ENCODE results near the gene BLMH.
A peak's percentile ranks its signal among the peaks of the same experiment; 100 is the strongest.

BLMH gene, protein sequence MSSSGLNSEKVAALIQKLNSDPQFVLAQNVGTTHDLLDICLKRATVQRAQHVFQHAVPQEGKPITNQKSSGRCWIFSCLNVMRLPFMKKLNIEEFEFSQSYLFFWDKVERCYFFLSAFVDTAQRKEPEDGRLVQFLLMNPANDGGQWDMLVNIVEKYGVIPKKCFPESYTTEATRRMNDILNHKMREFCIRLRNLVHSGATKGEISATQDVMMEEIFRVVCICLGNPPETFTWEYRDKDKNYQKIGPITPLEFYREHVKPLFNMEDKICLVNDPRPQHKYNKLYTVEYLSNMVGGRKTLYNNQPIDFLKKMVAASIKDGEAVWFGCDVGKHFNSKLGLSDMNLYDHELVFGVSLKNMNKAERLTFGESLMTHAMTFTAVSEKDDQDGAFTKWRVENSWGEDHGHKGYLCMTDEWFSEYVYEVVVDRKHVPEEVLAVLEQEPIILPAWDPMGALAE

DNA sequence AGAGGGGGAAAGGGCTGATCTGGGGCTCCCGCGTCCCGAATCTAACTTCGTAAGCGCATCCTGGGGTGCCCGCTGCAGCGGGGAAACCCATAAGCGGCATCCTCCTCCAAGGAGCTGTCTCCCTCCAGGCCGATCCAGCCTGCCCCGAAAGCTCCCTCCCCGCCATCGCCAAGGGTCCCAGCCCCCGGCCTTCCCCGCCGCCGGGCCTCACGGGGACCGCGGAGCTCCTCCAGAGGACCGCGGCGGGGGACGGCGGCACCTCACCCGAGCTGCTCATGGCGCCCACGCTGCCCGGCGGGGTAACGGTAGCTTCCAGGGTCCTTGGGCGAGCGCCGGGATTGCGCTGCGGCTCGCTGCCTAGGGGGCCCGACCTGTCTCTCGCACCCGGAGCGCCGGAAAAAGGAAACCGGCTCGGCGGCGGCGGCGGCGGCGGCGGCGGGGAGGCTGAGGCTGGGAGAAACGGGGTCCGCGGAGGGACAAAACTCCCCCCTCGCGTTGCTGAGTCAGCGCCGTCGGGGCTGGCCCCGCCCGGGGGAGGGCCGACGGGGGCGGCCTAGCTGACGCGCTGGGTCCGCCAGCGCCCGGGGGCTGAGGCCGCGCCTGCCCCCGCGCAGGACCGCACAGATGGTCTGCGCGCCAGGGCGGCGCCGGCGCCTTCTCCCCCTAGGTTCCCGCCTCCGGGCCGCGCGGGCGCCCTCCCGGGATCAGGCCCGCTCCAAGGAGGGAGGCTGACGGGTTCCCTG, at the start of gene BLMH:
BLMH (minus strand) TSS at position 402 of the 743 bp plus-strand sequence; CDS start at position 277, 125 bp downstream.
- peak; percentile 62 to 75 (median 68) for DNase-seq

DNA sequence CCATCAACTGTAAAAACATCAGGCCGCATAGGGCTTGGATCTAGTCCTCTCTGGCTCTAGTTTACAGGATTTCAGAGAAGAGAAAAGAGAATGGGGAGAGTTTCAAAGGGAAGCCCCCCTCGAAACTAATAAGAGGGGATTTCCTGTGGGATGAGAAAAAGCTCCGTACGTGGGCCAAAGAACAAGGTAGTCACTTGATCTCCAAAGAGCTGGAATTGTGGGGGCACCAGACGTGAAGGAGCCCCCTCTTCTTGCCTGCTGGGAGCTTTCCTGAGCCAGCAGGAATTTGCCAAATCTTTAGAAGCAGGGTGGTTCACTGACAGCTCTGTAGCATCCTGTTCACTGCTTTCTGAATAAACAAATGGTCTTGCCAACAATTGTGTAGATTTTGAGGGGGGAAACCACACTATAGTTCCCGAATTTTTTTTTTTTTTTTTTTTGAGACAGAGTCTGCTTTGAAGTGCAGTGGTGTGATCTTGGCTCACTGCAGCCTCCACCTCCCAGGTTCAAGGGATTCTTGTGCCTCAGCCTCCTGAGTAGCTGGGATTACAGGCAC, 49.1 kb upstream of the BLMH start:
- no peak for DNase-seq

DNA sequence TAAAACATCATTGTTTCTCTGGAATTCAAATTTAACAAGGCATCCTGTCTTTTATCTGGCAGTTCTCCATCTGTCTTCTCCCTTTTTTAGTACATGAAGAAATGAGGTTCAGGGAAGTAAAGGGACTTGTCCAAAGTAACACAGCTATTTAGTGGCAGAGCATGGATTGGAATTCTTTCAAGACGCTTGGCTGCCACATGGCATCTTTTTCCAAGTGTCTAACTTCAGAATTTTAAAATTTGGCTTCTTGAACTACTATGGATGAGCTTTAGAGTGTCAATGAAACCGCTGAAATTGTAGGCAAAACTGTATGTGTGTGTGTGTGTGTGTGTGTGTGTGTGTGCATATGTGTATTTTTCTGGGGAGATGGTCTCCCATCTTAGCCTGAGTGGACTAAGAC, 47.3 kb upstream of the BLMH start:
- no peak for DNase-seq

DNA sequence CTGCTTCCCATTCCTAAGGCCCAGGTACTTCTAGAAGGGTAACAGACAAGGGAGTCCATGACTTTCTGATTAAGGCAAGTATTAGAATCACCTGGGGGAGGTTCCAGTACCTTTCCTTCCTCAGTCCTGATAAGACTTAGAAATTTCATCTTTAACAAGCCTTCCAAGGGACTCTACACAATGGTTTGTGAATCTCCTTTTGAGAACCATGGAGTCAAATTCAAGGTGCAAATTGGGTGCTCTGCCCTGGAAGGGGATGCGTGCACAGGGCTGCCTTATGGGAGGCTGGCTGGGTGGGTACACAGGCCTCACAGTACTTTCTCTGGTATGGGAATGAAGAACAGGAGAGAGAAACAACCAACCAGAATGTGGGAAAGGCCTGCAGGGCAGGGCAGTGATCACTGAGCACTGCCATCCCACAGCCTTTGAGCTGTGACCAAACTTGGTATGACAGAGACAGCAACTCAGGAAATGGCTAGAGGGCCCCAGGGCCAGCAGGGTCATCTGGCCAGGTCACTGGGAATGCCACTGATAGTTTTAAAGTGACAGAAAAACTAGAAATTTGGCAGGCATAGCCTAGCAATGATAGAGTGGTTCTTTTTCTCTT, 45.8 kb upstream of the BLMH start:
- DNase-seq: no peak

DNA sequence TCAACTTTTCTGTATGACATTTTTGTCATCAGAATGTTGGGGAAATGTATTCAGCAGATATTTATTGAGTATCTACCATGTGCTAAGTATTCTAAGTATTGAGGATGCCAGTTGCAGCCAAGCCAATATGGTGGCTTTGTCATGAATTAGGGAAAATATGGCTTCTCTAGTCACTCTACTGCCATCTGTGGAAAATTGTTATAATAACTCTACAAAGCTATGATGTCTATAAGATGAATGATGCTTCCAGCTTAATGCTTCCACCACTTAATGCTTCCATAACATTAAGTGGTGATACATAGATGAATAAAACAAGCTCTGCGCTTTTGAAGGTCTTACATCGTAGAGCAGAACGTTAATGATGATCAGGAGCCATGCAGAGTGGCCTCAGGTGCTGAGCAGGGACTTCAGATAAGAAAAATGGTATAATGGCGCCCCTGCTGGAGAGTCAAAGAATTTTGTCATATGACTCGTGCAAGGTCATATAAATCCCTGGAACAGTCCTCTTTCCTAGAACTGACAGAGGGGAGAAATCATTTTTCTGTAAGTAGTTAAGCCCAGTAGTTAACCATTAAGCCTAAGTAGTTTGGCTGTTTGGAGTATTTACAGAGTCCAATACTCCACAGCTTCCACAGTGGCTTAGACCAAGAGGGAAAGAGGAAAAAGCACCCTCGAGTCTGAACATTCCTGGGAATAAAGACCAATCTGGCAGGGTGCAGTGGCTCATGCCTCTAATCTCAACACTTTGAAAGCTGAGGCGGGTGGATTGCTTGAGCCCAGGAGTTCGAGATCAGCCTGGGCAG, 44.8 kb upstream of the BLMH start:
- DNase-seq: peak in 2 of 4 experiments; percentile 16 to 25

DNA sequence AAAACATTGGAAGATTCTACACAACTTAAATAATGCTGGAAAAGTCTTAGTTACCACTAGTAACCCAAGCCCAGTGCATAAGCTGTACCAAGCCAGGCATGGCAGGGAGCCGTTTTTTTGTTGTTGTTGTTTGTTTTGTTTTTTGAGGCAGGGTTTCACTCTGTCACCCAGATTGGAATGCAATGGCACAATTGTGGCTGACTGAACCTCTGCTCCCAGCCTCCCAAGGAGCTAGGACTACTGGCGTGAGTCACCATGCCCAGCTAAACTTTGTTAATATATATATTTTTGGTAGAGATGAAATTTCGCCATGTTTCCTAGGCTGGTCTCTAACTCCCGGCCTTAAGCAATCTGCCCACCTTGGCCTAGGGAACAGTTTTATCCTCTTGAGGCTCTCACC, 42.7 kb upstream of the BLMH start:
- DNase-seq: no peak

DNA sequence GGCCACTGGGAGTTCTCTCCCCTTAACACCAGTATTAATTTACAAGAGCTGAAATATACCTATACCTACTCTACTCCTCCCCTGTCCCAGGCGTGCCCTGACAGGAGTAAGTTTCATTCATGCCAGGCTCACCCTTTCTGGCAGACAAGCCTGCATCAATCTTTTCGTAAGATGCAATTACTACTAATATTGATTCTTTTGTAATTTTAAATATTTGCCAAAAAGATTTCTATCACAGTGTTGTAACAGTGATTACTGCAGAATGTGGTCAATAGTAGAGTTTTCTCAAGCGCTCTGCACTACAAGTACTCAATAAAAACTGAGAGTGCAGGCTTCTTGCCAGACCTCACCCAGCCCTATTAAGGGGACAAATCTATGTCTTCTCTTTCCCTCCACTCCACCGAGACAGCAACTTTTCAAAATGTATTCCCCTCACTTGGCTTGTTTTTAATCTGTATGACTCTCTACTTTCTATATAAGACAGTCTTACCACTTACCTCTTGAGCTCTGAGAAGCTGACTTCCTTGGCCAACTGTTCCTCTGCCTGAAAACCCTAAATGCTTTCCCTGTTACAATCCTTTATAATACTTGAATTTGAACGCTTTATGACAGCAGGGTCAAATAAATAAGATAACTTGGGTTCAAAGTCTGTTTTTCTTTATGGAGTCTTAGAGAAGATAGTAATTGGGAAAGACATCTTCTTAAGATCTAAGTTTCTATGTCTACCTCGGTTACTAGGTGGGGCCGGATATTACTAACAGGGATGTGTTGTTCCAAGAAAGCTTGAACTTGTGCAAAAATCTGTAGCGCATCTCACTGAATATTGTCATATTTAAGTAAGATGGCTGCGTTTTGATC, 42.0 kb upstream of the BLMH start, which contains the start of gene TMIGD1:
TMIGD1 (minus strand) TSS at position 555 of the 858 bp plus-strand sequence. CDS start 1,924 bp downstream, outside the sequence.
- DNase-seq: no peak

DNA sequence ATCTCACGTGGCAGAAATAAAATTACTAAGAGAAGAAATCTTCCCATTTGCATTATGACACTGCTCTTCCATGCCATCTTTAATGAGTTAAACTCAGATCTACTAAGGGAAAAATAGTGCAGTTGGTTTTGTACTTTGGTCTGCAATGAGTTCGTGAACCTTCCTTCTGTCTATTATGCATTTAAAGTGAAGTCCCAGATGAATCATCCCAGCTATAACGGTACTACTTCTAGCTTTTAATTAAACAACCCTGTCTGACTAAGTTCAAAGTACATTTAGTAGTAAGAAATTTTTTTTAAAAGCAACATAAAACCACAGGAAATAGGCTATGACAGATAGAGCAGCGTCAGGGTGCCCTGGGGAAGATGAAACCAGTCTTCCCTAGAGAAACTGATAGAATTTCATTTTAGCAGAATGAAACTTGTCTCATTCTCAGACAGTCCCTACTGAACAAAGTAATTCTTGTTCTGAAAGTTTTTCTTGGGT, 40.4 kb upstream of the BLMH start:
- peak in 1 of 4 experiments; percentile 12 for DNase-seq

DNA sequence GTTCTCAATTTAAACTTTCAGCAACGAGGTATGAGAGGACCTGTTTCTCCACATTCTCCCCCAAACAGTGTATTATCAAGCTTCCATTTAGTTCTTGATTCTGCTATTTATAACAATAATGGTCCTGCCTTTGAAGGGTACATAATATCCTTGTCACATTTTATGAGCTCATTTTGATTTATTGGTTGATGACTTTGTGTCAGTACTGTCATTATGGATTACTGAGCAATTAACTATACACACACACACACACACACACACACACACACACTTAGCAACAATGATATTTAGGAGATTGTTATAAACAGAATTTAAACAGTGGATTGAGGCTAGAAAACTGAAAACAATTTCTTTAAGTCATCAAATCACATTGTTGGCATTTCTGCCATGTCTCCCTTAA, 35.1 kb upstream of the BLMH start:
- no peak for DNase-seq

DNA sequence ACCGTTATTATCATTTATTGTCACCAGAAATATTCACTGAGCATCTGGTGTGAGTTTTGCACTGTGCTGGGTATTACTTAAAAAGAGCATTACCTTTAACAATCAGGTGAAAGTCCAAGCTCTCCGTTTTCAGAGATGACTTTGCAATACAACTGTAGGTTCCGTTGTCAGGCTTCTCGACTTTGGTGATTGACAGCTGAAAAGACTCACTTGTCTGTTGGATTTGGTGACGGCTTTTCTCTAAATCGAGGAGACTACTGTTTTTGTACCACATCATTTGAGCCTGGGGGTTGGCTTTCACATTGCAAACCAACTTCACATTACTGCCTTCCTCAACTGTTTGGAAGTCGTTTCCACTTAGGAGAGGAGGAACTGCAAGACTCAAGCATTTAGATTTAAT, 33.0 kb upstream of the BLMH start:
- no peak for DNase-seq

DNA sequence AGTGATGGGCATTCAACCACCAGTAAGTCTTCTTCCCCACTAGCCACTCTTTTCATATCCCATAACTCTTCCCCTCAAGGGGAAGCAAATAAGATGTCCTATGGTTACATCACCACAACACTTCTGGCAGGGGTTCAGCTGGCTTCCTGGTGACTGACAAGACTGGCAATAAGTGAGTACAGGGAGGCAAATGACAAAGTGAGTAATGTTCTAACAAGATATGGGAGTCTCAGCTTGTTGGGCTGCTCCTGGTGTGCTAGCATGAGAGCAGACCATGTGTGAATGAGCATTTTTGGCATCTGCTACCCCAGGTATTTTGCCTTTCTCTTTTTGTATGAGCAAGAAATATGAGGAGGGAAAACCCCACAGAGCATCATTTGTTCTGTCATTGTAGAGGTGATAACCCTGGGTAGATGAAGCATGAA, 32.2 kb upstream of the BLMH start:
- peak in 2 of 4 experiments; percentile 6 to 17 for DNase-seq

DNA sequence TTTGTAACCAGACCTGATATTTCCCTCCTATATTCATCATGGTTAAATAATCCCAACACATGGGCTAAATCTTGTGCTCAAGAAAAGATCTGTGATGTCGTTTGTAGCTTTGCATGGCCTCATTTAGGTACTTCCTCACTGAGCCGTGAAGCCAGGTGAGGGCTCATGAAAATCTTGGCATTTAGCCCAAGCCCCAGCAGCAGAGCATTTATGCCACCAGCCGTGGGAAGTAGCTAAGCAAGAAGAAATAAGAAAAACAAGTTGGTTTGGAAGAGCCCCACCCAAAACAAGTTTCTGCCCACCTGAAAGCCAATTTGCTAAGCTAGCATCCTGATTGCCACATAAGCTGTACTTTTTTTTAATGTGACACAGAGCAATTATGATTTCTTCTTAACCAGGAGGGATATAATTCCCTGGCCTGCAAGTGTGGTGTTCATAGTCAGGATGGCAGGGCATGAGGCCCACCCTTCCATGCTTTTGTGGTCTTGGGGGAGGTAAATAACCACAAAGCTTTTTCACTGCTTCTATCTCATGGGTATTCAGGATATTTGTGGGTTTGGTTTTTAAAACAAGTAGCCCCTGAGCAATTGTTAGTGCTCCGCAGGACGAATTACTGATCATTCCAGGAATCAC, 31.6 kb upstream of the BLMH start:
- peak in 2 of 4 experiments; percentile 20 to 28 for DNase-seq

DNA sequence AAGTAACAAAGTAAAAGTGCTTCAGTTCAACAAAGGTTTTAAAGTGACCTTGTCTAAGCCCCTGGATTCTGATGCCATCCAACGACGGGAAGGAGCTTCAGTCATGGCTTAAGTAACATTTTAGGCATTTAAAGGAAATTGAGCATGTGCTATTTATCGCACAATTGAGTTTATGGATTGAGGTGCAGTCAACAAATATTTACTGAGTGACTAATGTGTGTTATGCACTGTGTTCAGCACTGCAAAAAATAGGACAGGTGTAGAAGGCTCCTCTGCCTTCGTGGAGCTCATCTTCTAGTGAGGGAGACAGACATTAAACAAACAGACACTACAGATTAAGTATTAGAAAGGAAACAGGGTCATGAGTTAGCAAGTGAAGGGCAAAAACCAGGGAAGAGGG, 29.6 kb upstream of the BLMH start:
- no peak for DNase-seq

DNA sequence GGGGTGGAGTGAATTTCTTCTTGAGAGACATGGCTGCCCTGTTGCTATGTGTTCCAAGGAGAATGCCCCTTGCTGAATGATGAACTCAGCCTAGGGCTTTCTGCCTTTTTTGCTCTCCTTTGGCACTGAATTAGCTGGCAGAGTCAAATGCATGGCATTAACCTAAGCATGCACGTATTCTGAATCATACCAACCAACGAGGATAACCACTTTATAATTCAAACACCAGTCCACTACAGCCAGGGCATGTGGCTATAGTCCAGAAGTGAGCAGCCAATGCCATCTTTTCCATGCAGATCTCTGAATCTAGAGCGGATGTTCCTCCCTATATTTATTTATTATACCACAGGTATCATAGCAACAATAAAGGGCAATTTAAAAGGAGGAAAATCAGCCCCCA, 26.4 kb upstream of the BLMH start:
- no peak for DNase-seq

DNA sequence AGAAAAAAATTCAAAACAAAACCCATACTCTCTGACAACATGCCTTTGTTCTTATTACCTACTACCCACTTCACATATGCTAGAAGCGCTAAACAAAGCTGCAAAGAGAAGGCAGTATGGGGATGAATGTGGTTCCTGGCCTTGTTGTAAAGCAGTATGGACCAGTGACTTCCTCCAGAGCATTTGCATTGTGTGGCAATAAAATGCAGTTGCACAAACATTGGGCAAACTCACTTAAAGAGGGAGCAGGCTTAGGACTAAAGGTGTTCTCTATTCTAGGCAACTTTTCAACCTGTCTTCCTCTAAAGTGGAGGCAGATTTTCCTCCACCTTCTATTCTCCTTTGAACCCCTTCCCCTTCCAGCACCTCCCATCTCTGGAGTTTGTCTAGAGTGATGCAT, 25.0 kb upstream of the BLMH start:
- DNase-seq: no peak

DNA sequence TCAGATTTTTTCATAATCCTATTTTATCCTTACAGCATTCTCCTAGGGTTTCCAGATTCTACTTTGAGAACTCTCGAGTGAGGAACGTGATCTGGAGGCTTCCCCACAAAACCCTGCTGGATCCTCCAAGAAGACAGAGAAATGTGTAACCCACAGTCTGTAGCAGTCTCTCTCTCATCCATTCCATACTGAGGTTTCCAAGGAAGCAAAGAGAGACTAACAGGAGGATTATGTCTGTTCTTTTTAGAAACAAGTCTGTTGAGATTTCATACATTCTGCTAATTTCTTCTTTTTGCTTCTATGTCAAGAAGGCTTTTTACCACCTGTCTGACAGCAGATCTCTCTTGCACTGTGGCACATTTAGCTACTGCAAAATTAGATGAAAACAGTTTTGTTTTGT, 23.4 kb upstream of the BLMH start:
- DNase-seq: no peak

DNA sequence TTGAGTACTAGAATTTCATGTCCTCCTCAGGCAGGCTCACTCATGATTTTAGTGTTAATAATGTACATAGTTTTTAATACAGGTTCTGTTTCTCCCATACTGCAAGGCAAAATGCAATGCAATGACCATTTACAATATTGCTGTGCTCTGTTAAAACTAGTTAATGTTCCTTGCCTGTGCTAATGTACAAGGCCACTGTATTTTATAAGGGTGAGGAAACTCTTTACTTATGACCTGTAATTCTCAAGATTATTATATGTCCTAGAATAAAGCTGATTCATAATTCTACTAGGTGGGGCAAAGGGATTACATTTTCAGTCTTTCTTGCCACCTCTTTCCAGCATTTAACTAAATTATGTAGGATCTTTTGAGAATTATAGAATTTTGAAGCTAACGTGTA, 22.7 kb upstream of the BLMH start:
- no peak for DNase-seq

DNA sequence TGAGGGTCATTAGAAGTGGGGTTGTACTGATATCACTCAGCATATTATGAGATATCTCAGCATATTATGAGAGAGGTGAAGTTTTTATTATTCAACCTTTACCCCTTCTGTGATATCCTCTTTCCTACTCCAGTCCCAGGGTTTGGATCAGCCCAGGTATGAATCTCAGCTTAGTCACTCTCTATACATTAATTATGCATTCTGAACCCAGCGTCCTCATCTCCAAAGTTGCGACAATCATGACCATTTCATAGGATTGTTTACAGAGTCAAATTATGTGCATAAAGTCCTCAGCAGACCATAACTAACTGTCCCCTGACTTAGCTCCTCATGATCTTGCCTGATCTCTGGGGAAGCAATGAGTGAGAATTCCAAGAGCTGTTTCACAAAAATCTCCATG, 20.5 kb upstream of the BLMH start:
- DNase-seq: no peak

DNA sequence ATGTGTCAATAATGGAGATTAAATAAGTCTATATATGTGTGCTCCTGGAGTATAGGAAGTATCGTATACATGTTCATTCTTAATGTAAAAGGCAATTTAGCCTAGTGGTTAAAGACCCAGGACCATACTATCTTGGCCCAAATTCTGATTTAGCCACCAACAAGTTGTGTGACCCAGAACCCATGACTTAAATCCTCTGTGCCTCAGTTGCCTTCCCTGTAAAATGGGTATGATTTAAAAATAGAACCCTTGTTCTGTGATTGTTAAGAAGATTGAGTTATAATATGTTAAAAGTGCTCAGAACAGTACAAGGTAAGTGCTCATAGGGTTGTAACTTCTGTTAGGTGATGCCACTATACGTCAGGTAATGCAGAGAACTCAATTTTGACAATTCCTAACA, 18.8 kb upstream of the BLMH start:
- DNase-seq: no peak

DNA sequence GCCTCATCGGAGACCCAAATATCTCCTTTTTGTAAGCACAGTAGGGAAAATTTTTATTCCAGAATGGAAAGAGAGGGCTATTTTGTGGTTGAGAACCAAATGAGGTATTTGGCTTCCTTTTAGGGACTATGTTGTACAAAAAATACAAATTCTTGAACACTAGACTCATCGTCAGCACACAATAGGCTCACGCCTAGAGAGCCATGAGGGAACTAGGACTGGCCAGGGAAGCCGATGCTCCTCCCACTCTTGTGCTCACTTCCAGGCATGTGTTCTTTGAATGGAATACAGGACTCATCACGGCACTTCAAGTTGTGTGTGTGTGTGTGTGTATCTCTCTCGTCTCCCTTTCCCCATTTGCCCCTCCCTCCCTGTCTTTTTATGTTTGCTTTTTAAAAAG, 17.8 kb upstream of the BLMH start:
- DNase-seq: no peak

DNA sequence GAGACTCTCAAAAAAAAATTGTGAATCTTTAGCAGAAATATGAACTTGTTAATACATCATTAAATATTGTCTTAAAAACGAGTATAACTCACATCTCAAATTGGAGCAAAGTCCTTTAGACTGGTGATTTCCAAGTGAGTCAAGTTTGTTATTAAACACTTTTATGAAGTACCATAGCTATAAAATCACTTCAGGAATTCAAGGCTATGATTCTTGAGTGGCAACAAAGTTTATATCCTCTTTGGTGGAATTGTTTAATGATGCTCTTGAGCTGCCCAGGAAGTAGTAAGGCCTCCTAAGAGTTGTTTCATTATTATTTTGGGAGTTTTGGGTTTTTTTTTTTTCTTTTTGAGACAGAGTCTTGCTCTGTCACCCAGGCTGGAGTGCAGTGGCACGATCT, 16.7 kb upstream of the BLMH start:
- DNase-seq: no peak
